Stimulated activated CD4-positive, alpha-beta T cell treated with anti-CD3 and anti-CD28 coated beads, Interleukin-4, amount 100 ng/mL, for 1 hour (primary cell): ENCODE data around the gene KRTAP12-4.
"Not testable (repeated sequence)": the region's sequence is repeated elsewhere in the genome, so short reads cannot be mapped to it uniquely, and the experiment has no call there.

Experiments used
- DNase-seq: peaks from one replicate; pipeline ENCODE4 v3.0.0-alpha.2; 2020

The KRTAP12-4 gene

DNA sequence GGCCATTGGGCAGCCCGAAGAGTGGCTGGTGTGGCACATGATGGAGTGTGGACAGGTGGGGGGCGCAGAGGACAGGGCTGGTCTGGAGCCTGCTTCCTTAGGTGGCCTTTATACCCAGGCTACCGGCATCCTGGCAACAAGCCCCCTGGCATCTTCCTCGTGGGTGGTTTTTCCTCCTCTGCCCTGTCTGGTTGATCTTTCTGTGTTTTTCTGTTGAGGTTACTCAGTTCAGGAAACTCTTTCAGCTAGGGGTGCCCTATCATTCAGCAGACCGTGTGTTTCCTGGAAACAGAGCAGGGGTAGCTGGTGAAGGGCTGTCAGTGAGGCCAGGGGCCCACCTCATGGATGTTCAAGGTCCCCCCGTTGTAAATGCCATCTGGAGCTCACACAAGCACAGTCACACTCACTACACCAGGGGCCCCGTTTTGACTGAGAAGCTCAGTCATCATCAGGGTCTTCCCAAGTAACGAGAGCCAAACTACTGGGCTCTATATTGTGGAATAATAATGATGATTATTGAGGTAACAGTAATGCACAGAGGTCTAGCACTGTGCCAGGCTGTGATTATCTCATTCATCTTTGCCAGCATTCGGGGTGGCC, at the start of gene KRTAP12-4:
Gene KRTAP12-4 (minus strand): TSS at position 84 of the 600 bp plus-strand sequence. CDS start 45 bp downstream, at position 39.
- DNase-seq = no peak

DNA sequence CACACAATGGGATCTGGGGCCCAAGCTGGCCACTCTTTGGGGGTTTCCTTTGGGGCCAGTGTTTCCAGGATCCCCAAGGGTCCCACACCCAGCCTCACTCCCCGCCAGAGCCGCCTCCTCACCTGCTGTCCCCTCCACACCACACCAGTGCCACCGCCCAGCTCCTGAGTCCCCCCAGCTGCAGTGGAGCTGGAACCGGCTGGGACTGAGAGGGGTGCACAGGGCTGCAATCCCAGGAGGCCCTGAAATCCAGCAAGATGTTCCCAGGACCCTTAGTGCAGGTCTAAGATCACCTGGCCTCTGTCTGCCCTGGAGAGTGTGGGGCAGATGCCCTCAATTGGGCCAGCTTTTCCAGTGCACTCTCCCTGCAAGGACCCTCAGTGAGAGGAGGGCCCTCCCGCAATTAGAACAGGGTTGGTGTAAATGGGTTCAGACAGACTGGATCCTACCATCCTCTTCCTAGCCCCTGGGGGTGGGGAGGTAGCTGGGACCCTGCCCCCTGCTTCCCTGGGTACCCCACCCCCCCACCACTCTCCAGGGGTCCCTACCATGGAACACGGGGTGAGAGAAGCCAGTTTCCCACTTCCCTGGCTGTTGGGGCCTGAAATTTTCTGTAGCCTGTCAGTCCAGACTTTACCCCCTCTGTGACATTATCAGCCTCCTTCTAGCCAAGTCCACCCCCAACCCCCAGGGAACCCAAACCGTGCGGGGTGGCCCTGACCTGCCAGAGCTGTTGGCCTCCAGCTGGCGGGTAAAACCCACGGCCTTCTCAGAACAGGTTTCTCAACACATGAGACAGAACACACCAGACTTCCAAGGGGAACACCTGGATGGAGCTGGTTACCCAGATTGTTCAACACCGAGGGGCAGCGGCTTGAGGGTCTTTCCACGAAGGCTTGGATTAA, 49.5 kb upstream of the KRTAP12-4 start:
- DNase-seq = no peak

- no peak for DNase-seq
These were observed 48.7 kb upstream of the KRTAP12-4 start for GRCh38 chr21:44702973-44703730.

- no peak for DNase-seq
These were observed 47.9 kb upstream of the KRTAP12-4 start for GRCh38 chr21:44702111-44702972.

GRCh38 chr21:44701541-44701940, 47.1 kb upstream of the KRTAP12-4 start:
- DNase-seq = no peak

DNA sequence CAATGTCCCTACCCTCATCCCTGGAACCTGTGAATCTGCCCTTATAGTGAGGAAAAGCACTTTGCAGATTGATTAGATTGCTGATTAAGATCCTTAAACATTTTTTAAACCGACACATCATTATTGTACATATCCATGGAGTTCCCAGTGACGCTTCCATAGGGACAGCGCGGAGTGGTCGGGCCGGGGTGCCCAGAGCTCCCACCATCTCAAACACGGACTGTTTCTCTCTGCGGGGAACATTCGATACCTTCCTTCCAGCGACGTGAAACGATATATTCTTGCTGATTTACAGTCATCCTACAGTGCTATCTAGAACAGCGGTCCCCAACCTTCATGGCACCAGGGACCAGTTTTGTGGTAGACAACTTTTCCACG, 46.6 kb upstream of the KRTAP12-4 start:
- DNase-seq = no peak

DNA sequence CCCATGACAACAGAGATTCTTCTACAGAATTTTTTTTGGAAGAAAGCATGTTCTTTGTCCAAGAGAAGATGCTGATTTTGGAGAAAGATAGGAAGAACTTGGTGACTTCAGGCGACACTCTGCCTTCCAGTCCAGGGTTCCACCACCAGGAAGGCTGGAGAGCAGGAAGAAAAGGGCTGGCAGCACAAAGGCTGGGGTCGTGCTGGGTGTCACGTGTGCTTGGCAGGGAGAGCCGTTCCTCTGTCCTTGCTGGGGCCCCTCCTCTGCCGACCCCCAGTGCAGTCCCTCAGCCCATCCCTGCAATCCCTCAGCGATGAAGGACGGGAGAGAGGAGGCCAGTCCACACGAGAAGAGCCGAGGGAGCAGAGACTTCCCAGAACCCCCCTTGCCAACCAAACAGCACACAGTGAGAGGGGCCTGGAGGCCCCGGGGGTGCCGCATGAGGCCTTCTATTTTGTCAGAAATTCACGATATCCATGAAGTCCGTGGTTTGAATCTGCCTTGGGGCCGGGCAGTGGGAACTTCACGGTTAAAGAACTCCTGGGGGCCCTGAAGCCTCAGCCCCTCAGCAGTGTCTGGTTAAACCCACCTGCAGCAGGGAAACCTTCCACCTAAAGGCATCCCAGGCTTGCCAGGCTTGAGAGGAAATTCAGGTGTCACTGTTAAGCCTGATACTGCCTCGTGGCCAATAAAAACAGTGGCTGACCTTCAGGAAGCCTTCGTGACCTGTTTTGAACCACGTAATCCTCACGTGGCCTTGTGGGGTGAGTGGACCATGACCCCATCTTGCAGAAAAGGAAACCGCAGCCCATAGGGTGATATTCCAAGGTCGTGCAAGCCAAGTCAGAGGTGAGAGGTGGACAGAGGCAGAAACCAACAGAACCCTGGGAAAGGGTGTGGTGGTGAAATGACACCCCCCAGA, 45.9 kb upstream of the KRTAP12-4 start:
- DNase-seq = no peak

GRCh38 chr21:44699502-44700001, 45.1 kb upstream of the KRTAP12-4 start:
- DNase-seq = no peak

GRCh38 chr21:44697811-44698734, 43.6 kb upstream of the KRTAP12-4 start:
- no peak for DNase-seq

DNA sequence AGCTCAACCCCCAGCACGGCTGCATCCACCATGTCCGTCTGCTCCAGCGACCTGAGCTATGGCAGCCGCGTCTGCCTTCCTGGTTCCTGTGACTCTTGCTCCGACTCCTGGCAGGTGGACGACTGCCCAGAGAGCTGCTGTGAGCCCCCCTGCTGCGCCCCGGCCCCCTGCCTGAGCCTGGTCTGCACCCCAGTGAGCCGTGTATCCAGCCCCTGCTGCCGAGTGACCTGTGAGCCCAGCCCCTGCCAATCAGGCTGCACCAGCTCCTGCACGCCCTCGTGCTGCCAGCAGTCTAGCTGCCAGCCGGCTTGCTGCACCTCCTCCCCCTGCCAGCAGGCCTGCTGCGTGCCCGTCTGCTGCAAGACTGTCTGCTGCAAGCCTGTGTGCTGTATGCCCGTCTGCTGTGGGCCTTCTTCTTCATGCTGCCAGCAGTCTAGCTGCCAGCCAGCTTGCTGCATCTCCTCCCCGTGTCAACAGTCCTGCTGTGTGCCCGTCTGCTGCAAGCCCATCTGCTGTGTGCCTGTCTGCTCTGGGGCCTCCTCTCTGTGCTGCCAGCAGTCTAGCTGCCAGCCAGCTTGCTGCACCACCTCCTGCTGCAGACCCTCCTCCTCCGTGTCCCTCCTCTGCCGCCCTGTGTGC, 42.8 kb upstream of the KRTAP12-4 start, which contains the start of gene KRTAP10-12:
Gene KRTAP10-12 (plus strand): TSS at position 1 of the 639 bp plus-strand sequence. CDS start 30 bp downstream, at position 31.
- DNase-seq = not testable (repeated sequence)

DNA sequence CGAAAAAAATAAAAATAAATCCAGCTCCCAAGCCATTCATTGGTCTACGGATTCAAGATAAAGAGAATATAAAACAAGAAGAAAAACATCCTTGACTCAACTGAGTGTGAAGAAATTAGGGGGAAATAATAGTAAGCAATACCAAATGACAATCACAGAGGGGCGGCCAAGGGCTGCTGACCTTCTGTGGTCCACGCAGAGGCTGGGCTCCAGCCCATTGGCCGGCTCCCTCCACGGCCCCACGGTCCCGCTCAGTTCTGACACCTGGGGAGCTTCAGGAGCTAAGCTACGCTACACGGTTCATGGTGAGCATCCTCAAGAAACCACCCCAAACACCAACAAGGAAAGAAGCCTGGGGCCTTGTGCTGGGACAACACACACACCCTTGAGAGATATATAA, 42.1 kb upstream of the KRTAP12-4 start:
- no peak for DNase-seq

DNA sequence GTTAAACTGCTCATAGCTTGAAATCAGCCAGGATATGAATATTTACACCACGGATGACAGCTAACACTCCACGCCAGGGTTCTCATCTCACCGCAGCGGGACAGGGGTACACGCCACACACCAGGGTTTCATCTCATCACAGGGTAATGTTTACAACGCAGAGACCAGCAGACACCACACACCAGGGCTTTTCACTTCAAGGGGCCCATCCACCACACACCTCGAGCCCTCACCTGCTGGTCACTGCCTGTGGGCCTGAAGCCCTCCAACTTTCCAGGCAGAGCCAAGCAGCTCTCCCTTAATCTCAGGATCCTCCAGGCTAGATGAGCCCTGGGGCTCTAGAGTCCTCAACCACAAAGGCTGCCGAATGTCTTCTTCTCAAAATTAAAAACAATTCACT, 41.2 kb upstream of the KRTAP12-4 start:
- no peak for DNase-seq

DNA sequence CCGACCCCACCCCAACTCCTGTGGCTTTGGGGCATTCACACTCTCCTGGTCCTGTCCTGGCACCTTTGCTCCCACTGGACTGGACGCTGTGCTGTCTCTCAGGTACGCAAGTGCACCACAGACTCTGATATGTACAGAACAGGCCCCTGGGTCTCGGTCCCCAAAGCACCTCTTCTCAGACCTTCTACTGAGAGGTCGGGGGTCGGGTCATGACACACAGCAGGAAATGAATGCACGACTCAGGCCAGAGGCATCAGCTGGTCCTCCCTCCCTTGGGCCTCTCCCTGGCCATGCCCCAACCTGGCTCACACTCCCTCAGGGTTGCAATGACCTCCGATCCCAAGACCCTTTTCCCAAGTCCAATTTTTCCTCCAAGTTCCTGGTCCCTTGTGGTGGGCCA, 40.7 kb upstream of the KRTAP12-4 start:
- DNase-seq = no peak

GRCh38 chr21:44694776-44695175, 40.3 kb upstream of the KRTAP12-4 start:
- no peak for DNase-seq

- no peak for DNase-seq
These were observed 38.5 kb upstream of the KRTAP12-4 start for GRCh38 chr21:44692798-44693512.

- no peak for DNase-seq
These were observed 37.2 kb upstream of the KRTAP12-4 start for GRCh38 chr21:44691686-44692085.

- DNase-seq = not testable (repeated sequence)
These were observed 35.3 kb upstream of the KRTAP12-4 start for GRCh38 chr21:44689740-44690139.

- DNase-seq = no peak
These were observed 33.2 kb upstream of the KRTAP12-4 start for GRCh38 chr21:44687671-44688070.
